ENCODE results near the gene MTHFSD.

The MTHFSD gene

GRCh38 chr16:86587487-86587886 is 32.5 kb upstream of the MTHFSD start:
- no peak overlapping the region for H3K4me3 ChIP-seq (ENCODE audit: low read depth, low read length)
- no peak for TF ChIP-seq CTCF (IDR thresholded peaks at IDR 0.05; ENCODE audit: low read depth, low read length)

- H3K4me3 ChIP-seq (ENCODE audit: low read depth, low read length) = peak overlapping the region; percentile 35
- TF ChIP-seq CTCF (IDR thresholded peaks at IDR 0.05; ENCODE audit: low read depth, low read length) = no peak
Observed at GRCh38 chr16:86585821-86586611, 31.0 kb upstream of the MTHFSD start.

GRCh38 chr16:86584726-86585721 is 30.0 kb upstream of the MTHFSD start:
- TF ChIP-seq CTCF (IDR thresholded peaks at IDR 0.05; ENCODE audit: low read depth, low read length) = no peak
- peak overlapping the region; percentile 35 for H3K4me3 ChIP-seq (ENCODE audit: low read depth, low read length)

- TF ChIP-seq CTCF (IDR thresholded peaks at IDR 0.05; ENCODE audit: low read depth, low read length) = no peak
- no peak overlapping the region for H3K4me3 ChIP-seq (ENCODE audit: low read depth, low read length)
Observed at GRCh38 chr16:86584071-86584685, 29.1 kb upstream of the MTHFSD start.

- H3K4me3 ChIP-seq (ENCODE audit: low read depth, low read length) = peak overlapping the region; percentile 95
- TF ChIP-seq CTCF (IDR thresholded peaks at IDR 0.05; ENCODE audit: low read depth, low read length) = no peak
Observed at GRCh38 chr16:86581458-86581857, 26.4 kb upstream of the MTHFSD start.

GRCh38 chr16:86580791-86581170 is 25.7 kb upstream of the MTHFSD start:
- no peak for TF ChIP-seq CTCF (IDR thresholded peaks at IDR 0.05; ENCODE audit: low read depth, low read length)
- H3K4me3 ChIP-seq (ENCODE audit: low read depth, low read length) = peak overlapping the region; percentile 95

Measured in WI38 (cell line).